Measurements from ENCODE around the gene PHACTR3. TPM values are rescaled to one million over a fixed set of nuclear protein-coding genes. Genes with fewer than 3 reads are reported as not detected.

The PHACTR3 gene
- total RNA-seq, 2 donors from 2014 or later, result not detected

- no peaks in the 10 kb centered on the region for H3K27me3 ChIP-seq (replicated peaks; ENCODE audit: insufficient read depth)
- DNase-seq (ENCODE audit: low spot score) (no peak), ATAC-seq (ENCODE audit: insufficient number of reproducible peaks, low FRiP score, low read depth) (no peak)
- no peaks in the 10 kb centered on the region for H3K9me3 ChIP-seq
- no peaks in the 10 kb centered on the region for H3K4me1 ChIP-seq (ENCODE audit: control insufficient read depth in 1 of 2, low read depth in 2 of 2)
- H3K36me3 ChIP-seq, result no peaks in the 10 kb centered on the region
- no peak overlapping the region for H3K27ac ChIP-seq
- TF ChIP-seq CTCF (IDR thresholded peaks at IDR 0.05), result no peak
- H3K4me3 ChIP-seq, result no peak overlapping the region
Measured at GRCh38 chr20:59861401-59861800, 257.1 kb downstream of the PHACTR3 start.

DNA sequence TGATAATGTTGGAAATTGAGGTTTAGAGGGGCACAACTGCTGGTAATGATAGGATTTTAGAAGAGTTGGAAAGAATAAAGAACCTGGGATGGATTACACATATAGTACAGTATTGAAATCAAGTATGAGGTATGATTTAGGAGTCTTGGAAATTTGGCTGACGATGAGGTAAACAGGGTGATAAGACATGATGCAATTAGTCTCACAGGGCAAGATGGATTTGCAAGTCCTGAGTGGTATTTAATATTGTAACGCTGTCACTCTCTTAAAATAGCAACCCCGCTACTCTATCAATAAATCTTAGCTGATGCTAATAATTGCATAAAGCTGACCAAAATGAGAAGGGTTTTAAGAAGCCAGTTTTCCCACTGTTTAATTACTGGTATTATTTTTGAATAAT, 258.7 kb downstream of the PHACTR3 start:
- no peak overlapping the region for H3K27ac ChIP-seq
- TF ChIP-seq CTCF (IDR thresholded peaks at IDR 0.05), result no peak
- H3K9me3 ChIP-seq, result no peaks in the 10 kb centered on the region
- no peaks in the 10 kb centered on the region for H3K27me3 ChIP-seq (replicated peaks; ENCODE audit: insufficient read depth)
- H3K4me3 ChIP-seq, result no peak overlapping the region
- no peaks in the 10 kb centered on the region for H3K4me1 ChIP-seq (ENCODE audit: control insufficient read depth in 1 of 2, low read depth in 2 of 2)
- H3K36me3 ChIP-seq, result no peaks in the 10 kb centered on the region
- DNase-seq (ENCODE audit: low spot score) (no peak), ATAC-seq (ENCODE audit: insufficient number of reproducible peaks, low FRiP score, low read depth) (no peak)

DNA sequence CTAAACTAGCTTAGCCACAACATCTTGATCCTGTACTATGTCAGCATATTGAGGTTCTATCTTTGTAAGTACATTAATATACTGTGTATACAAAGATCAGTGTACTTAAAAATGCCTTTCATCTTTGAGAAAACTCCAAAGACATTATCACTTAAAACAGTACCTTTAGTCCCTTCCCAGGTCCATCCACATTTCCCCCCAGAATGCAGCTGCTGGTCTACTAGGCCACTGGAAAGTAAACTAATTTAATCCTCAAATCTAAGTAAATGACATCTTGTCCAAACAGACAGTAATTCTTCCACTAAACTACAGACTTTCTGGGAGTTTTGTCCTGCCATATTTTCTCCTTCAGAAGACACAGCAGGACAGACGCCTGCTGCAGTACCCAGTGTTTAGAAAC, 260.4 kb downstream of the PHACTR3 start:
- Histone ChIP-seq H3K36me3 (no peaks in the 10 kb centered on the region), H3K4me3 (no peak overlapping the region), H3K9me3 (no peaks in the 10 kb centered on the region), H3K27me3 (replicated peaks; ENCODE audit: insufficient read depth) (no peaks in the 10 kb centered on the region), H3K27ac (no peak overlapping the region), H3K4me1 (ENCODE audit: control insufficient read depth in 1 of 2, low read depth in 2 of 2) (no peaks in the 10 kb centered on the region)
- TF ChIP-seq CTCF (IDR thresholded peaks at IDR 0.05), result no peak
- DNase-seq (ENCODE audit: low spot score) (no peak), ATAC-seq (ENCODE audit: insufficient number of reproducible peaks, low FRiP score, low read depth) (no peak)

GRCh38 chr20:59866338-59866737, 262.0 kb downstream of the PHACTR3 start:
- H3K27me3 ChIP-seq (replicated peaks; ENCODE audit: insufficient read depth), result no peaks in the 10 kb centered on the region
- H3K27ac ChIP-seq, result no peak overlapping the region
- no peaks in the 10 kb centered on the region for H3K36me3 ChIP-seq
- no peaks in the 10 kb centered on the region for H3K9me3 ChIP-seq
- H3K4me3 ChIP-seq, result no peak overlapping the region
- no peak for TF ChIP-seq CTCF (IDR thresholded peaks at IDR 0.05)
- H3K4me1 ChIP-seq (ENCODE audit: control insufficient read depth in 1 of 2, low read depth in 2 of 2), result no peaks in the 10 kb centered on the region
- ATAC-seq (ENCODE audit: insufficient number of reproducible peaks, low FRiP score, low read depth) (no peak), DNase-seq (ENCODE audit: low spot score) (no peak)

DNA sequence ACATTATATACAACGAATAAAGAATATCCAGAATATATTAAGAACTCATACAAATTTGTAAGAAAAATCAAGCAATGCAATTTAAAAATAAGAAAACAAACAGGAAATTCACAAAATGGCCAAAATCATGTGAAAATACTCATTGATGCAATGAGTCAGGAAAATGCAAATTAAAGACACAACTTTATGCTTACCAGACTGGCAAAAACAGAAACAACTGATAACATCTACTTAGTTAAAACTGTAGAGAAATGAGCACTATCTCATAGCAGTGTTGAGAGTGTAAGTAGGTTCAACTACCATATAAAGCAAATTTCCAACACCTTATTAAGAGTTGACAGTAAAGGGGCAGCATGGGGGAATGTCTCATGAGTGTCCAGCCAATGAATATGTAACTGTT, 266.8 kb downstream of the PHACTR3 start:
- TF ChIP-seq CTCF (IDR thresholded peaks at IDR 0.05), result no peak
- H3K9me3 ChIP-seq, result no peaks in the 10 kb centered on the region
- DNase-seq (ENCODE audit: low spot score) (no peak), ATAC-seq (ENCODE audit: insufficient number of reproducible peaks, low FRiP score, low read depth) (no peak)
- H3K36me3 ChIP-seq, result no peaks in the 10 kb centered on the region
- no peaks in the 10 kb centered on the region for H3K4me1 ChIP-seq (ENCODE audit: control insufficient read depth in 1 of 2, low read depth in 2 of 2)
- no peak overlapping the region for H3K27ac ChIP-seq
- no peaks in the 10 kb centered on the region for H3K27me3 ChIP-seq (replicated peaks; ENCODE audit: insufficient read depth)
- H3K4me3 ChIP-seq, result no peak overlapping the region
